K562 (cell line): ENCODE data around the gene ARHGEF12. TPM values are rescaled to one million over a fixed set of nuclear protein-coding genes. Genes with fewer than 3 reads are reported as not detected.

Experiments
- ATAC-seq: fragments of 200-7000 bp; cut with Tn5 transposase; 3 replicates; pipeline ENCODE4 v1.9.1; 2020; ENCODE audit warnings: moderate library complexity
- BruUV-seq: library from RNA; stranded (reverse); fragments of 400-500 nt; replicated peaks from 2 replicates; lab custom pipeline; 2021; lab: Mats Ljungman, UMichigan
- CTCF ChIA-PET: fragments of 300-600 bp; formaldehyde crosslinking; extraction: SDS; loops from one replicate; lab custom pipeline; 2021; ENCODE audit warnings: low intra/inter-chr PET ratio; lab: Yijun Ruan, JAX
- POLR2A ChIA-PET: fragments of 300-600, 350-650 bp; sonication (Branson Sonifier 250); formaldehyde crosslinking; extraction: SDS; loops from one replicate; lab custom pipeline; 2021; ENCODE audit warnings: antibody characterized with exemption, inconsistent platforms; lab: Yijun Ruan, JAX
- DNase-seq, 4 experiments: peaks; one replicate each; pipeline versions ENCODE4 v3.0.0 to v3.0.0-alpha.2; 2011 to 2018; ENCODE audit warnings: low spot score in 3 of 4, mixed read lengths in 3 of 4; ENCODE audit errors: extremely low read depth in 1 of 4
- FAIRE-seq: peaks from 2 replicates; lab custom pipeline; 2011; peaks lifted over from hg19 to GRCh38; lab: Jason Lieb, UNC
- H2AFZ ChIP-seq: 2 replicates; pipeline ENCODE4 v1.6.0; 2011; ENCODE audit warnings: low read depth, low read length, control low read depth, inconsistent platforms
- H3K27ac ChIP-seq: fragments of 200-600 bp; 3 replicates; pipeline ENCODE4 v1.8.0; 2011; ENCODE audit warnings: low read depth, mild to moderate bottlenecking, control low read depth, inconsistent platforms, low read length, moderate library complexity, mixed read lengths; ENCODE audit errors: extremely low read depth
- H3K27me3 ChIP-seq, 2 experiments: fragments of 300-600 bp in 1 of 2; 2 replicates in 1 of 2; 3 replicates in 1 of 2; pipeline versions ENCODE4 v1.6.0 to v1.8.0; 2011; ENCODE audit warnings: inconsistent platforms in 2 of 2, low read length in 2 of 2, mild to moderate bottlenecking in 1 of 2, mixed read lengths in 1 of 2, moderate library complexity in 1 of 2; ENCODE audit not compliant: control insufficient read depth in 2 of 2, insufficient read depth in 2 of 2
- H3K36me3 ChIP-seq: fragments of 300-600 bp; 3 replicates; pipeline ENCODE4 v1.8.0; 2011; ENCODE audit warnings: mild to moderate bottlenecking, low read length, inconsistent platforms; ENCODE audit not compliant: control insufficient read depth, insufficient read depth
- H3K4me1 ChIP-seq, 2 experiments: fragments of 200-600 bp in 1 of 2; replicated peaks in 1 of 2; 2 replicates in 1 of 2; 3 replicates in 1 of 2; pipeline versions ENCODE4 v1.5.1 to v1.8.0; 2011; ENCODE audit warnings: inconsistent platforms in 2 of 2, low read length in 2 of 2, mild to moderate bottlenecking in 1 of 2, mixed read lengths in 1 of 2, moderate library complexity in 1 of 2; ENCODE audit not compliant: control insufficient read depth in 2 of 2, insufficient read depth in 2 of 2
- H3K4me2 ChIP-seq: 2 replicates; pipeline ENCODE4 v1.6.1; 2011; ENCODE audit warnings: low read length, control low read depth, inconsistent platforms, mixed read lengths; ENCODE audit not compliant: insufficient read depth
- H3K4me3 ChIP-seq: fragments of 200-600 bp; sonication (generic), shearing (Covaris generic); 2 replicates; pipeline ENCODE4 v1.5.1; 2016; ENCODE audit warnings: control low read depth, inconsistent platforms
- H3K79me2 ChIP-seq: fragments of 200-600 bp; 3 replicates; pipeline ENCODE4 v1.8.0; 2011; ENCODE audit warnings: low read length, inconsistent platforms; ENCODE audit not compliant: control insufficient read depth, insufficient read depth
- H3K9ac ChIP-seq, 2 experiments: 2 replicates each; pipeline versions ENCODE4 v1.6.0 to v1.6.1; 2011; ENCODE audit warnings: low read depth in 2 of 2, low read length in 2 of 2, control low read depth in 1 of 2, inconsistent platforms in 1 of 2, mild to moderate bottlenecking in 1 of 2, mixed read lengths in 1 of 2; ENCODE audit not compliant: insufficient read depth in 1 of 2
- H3K9me1 ChIP-seq: one replicate; pipeline ENCODE4 v1.6.0; 2011; ENCODE audit warnings: inconsistent platforms, mild to moderate bottlenecking, low read length, moderate library complexity; ENCODE audit not compliant: control insufficient read depth, insufficient read depth
- H3K9me3 ChIP-seq: replicated peaks from 2 replicates; pipeline ENCODE4 v1.5.1; 2011; ENCODE audit warnings: low read depth, low read length, inconsistent platforms; ENCODE audit not compliant: control insufficient read depth, insufficient read depth
- H4K20me1 ChIP-seq: replicated peaks from 2 replicates; pipeline ENCODE4 v1.6.1; 2011; ENCODE audit warnings: low read length, inconsistent platforms, mixed read lengths; ENCODE audit not compliant: control insufficient read depth, insufficient read depth
- CC2D1A ChIP-seq: fragments of 450-650 bp; IDR thresholded peaks from 2 replicates; pipeline ENCODE4 v1.6.1; 2017; ENCODE audit warnings: mild to moderate bottlenecking
- ETV5 ChIP-seq: sonication (generic); formaldehyde crosslinking; IDR thresholded peaks from 2 replicates; pipeline ENCODE4 v1.4.0; 2020; ENCODE audit warnings: low read depth, mild to moderate bottlenecking, missing genetic modification reagents
- HDAC1 ChIP-seq, 2 experiments: fragments of 450-650 bp; IDR thresholded peaks; 2 replicates each; pipeline ENCODE4 v1.6.1; 2016 to 2017; ENCODE audit warnings: inconsistent platforms in 1 of 2, mild to moderate bottlenecking in 1 of 2, moderate library complexity in 1 of 2
- MCM7 ChIP-seq, 2 experiments: fragments of 450-650 bp; IDR thresholded peaks; 2 replicates each; pipeline ENCODE4 v1.6.1; 2016 to 2018
- NELFE ChIP-seq: IDR thresholded peaks from 2 replicates; pipeline ENCODE4 v1.6.1; 2011; ENCODE audit warnings: mild to moderate bottlenecking; ENCODE audit not compliant: insufficient read depth, insufficient read length
- PRMT5 ChIP-seq: sonication (generic); formaldehyde crosslinking; IDR thresholded peaks from 2 replicates; pipeline ENCODE4 v1.5.0; 2020; ENCODE audit warnings: missing genetic modification reagents
- RAD21 ChIP-seq, 2 experiments: fragments of 250-450 bp in 1 of 2; fragments of 450-650 bp in 1 of 2; sonication (Bioruptor Pico) in 1 of 2; formaldehyde crosslinking in 1 of 2; IDR thresholded peaks in 1 of 2; conservative IDR thresholded peaks in 1 of 2; 2 replicates each; pipeline versions ENCODE4 v1.4.0 to v1.8.0; 2020 to 2022; ENCODE audit warnings: mild to moderate bottlenecking in 2 of 2, moderate library complexity in 1 of 2
- SRF ChIP-seq, 2 experiments: fragments of 250-450, 450-650 bp in 1 of 2; sonication (Bioruptor Pico) in 1 of 2; sonication (generic) in 1 of 2; formaldehyde crosslinking; IDR thresholded peaks; 2 replicates each; pipeline versions ENCODE4 v1.5.0 to v1.5.1; 2020 to 2022; ENCODE audit warnings: mild to moderate bottlenecking in 1 of 2, missing genetic modification reagents in 1 of 2
- ZNF146 ChIP-seq: IDR thresholded peaks from one replicate; pipeline ENCODE4 v1.6.1; 2018; ENCODE audit warnings: missing compliant biosample characterization; ENCODE audit not compliant: unreplicated experiment
- ZNF561 ChIP-seq: fragments of 450-650 bp; formaldehyde crosslinking; conservative IDR thresholded peaks from 2 replicates; pipeline ENCODE4 v1.4.0; 2020; ENCODE audit warnings: mild to moderate bottlenecking, moderate library complexity
- WGBS: fragments of 100-300 bp; shearing (Covaris generic); methylation state at CpG from one replicate; pipeline ENCODE4 v1.1.6; 2016; ENCODE audit warnings: low coverage, mixed read lengths; ENCODE audit not compliant: insufficient coverage; ENCODE audit errors: missing lambda C conversion rate; 5-methylcytosine and 5-hydroxymethylcytosine counted together
- in situ Hi-C: fragments of 300-500 bp; cut with MboI; formaldehyde crosslinking; loops from 4 replicates; pipeline ENCODE4 v1.15.0; 2018; ENCODE audit warnings: inconsistent platforms, mixed read lengths
- intact Hi-C: fragments of 100-400 bp; cut with micrococcal nuclease; formaldehyde crosslinking; loops from 2 replicates; pipeline ENCODE4 v1.14.2; 2022
- polyA plus RNA-seq, 8 experiments: library from polyadenylated mRNA; depleted of rRNA in 4 of 8; stranded (reverse) in 5 of 8; unstranded in 3 of 8; fragments of >200 nt; fragmentation: Nextera tagmentation in 2 of 8; fragmentation: Illumina TruSeq in 1 of 8; extraction: Ambion mirVana in 2 of 8; extraction: Trizol in 1 of 8; gene quantifications; 2 replicates each; pipeline versions ENCODE4 v1.2.1 to v1.2.3, GENCODE V29; 2011 to 2014; ENCODE audit warnings: inconsistent platforms in 1 of 8, missing spikeins in 1 of 8
- total RNA-seq, 7 experiments: library from RNA; depleted of rRNA in 6 of 7; stranded (reverse); fragments of >200 nt in 6 of 7; fragmentation: Illumina TruSeq in 2 of 7; extraction: Trizol in 2 of 7; gene quantifications; 2 replicates each; pipeline versions ENCODE4 v1.2.1 to v1.2.3, GENCODE V29; 2011 to 2021; ENCODE audit warnings: low replicate concordance in 1 of 7
- TF ChIP-seq, protein P1 (sequence below): sonication (generic); formaldehyde crosslinking; IDR thresholded peaks from 2 replicates; pipeline ENCODE4 v1.8.0; 2023; ENCODE audit warnings: mild to moderate bottlenecking, missing genetic modification reagents
- TF ChIP-seq, protein P2 (sequence below): sonication (generic); formaldehyde crosslinking; IDR thresholded peaks from 2 replicates; pipeline ENCODE4 v1.8.0; 2022; ENCODE audit warnings: mild to moderate bottlenecking, missing genetic modification reagents
- TF ChIP-seq, protein P3 (sequence below): fragments of 450-650 bp; IDR thresholded peaks from 2 replicates; pipeline ENCODE4 v1.6.1; 2016

ARHGEF12 gene
- total and polyA plus RNA-seq, 9 of the 15 experiments (the other 6 are each of a cell fraction or from before 2014, with no cell fraction given) = 3.5 to 51.7 (median 29.5) TPM

DNA sequence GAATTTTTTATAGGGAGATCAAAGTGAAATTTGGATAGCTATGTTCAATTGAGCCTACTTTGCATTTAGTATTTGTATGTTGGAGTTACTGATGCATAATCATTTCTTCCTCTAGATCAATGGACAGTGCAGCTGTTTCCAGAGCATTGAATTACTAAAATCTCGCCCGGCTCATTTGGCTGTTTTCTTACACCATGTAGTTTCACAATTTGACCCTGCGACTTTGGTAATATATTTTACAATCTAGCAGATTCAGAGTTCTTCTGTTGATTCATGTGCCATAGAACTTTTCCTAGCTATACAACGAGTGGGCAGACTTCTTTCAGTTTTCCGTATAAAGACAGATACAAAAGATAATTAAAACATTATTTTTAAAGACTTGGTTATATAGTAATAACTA is 105.4 kb downstream of the ARHGEF12 start:
- Histone ChIP-seq H3K9me1 (no peaks in the 10 kb centered on the region), H3K4me1 (no peaks in the 10 kb centered on the region), H4K20me1 (no peaks in the 10 kb centered on the region), H3K4me3 (no peak overlapping the region), H3K27me3 (no peaks in the 10 kb centered on the region), H3K4me2 (no peak overlapping the region), H2AFZ (no peak overlapping the region), H3K9ac (no peak overlapping the region), H3K27ac (no peak overlapping the region), H3K79me2 (no peaks in the 10 kb centered on the region), H3K9me3 (no peaks in the 10 kb centered on the region), H3K36me3 (peaks cover 65% of the 10 kb centered on the region)
- CTCF ChIA-PET = no interaction called here
- in situ Hi-C loops (no loop called here), intact Hi-C loops (loop anchor here (5.0 kb wide), 1 partner anchor 104 kb away; the partner anchor contains the start of gene ARHGEF12)
- ATAC-seq (no peak), DNase-seq (no peak), FAIRE-seq (no peak)
- 95% methylated on average over 5 of the region's 5 CpGs for WGBS
- BruUV-seq = no TSS peak
- POLR2A ChIA-PET = interaction anchor here (1.4 kb wide), 1 partner anchor 10 kb away, joined by 5 read pairs; no protein-coding TSS in a partner anchor
- TF ChIP-seq ZNF561 = no peak

DNA sequence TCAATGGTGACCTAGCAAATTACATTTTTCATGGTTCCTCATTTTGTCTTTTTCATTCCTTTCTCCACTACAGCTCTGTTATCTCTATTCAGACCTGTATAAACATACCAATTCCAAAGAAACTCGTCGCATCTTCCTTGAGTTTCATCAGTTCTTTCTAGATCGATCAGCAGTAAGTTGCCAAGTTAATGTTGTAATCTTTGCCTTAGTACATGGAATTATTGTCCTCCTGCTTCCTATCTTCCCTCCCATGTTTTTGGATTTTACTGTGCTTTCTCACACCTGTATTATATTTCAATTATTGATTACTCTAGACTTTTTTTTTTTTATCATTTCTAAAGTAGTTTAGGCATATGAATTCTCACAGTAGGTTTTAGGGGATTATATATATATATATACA is 105.8 kb downstream of the ARHGEF12 start:
- ChIA-PET CTCF (no interaction called here), POLR2A (no interaction called here)
- H3K27me3 ChIP-seq = no peaks in the 10 kb centered on the region
- H3K36me3 ChIP-seq = peaks cover 67% of the 10 kb centered on the region
- H3K9ac ChIP-seq = no peak overlapping the region
- H2AFZ ChIP-seq = no peak overlapping the region
- no peaks in the 10 kb centered on the region for H3K79me2 ChIP-seq
- DNase-seq (no peak), ATAC-seq (no peak), FAIRE-seq (no peak)
- no peak overlapping the region for H3K27ac ChIP-seq
- no TSS peak for BruUV-seq
- in situ Hi-C loops (no loop called here), intact Hi-C loops (loop anchor here (5.0 kb wide), 1 partner anchor 105 kb away; the partner anchor contains the start of gene ARHGEF12)
- no peaks in the 10 kb centered on the region for H3K4me1 ChIP-seq
- no peaks in the 10 kb centered on the region for H4K20me1 ChIP-seq
- H3K9me3 ChIP-seq = no peaks in the 10 kb centered on the region
- 52% methylated on average over 3 of the region's 3 CpGs for WGBS
- TF ChIP-seq HDAC1 (IDR thresholded peaks at IDR 0.05) = no peak
- TF ChIP-seq, protein P1, sequence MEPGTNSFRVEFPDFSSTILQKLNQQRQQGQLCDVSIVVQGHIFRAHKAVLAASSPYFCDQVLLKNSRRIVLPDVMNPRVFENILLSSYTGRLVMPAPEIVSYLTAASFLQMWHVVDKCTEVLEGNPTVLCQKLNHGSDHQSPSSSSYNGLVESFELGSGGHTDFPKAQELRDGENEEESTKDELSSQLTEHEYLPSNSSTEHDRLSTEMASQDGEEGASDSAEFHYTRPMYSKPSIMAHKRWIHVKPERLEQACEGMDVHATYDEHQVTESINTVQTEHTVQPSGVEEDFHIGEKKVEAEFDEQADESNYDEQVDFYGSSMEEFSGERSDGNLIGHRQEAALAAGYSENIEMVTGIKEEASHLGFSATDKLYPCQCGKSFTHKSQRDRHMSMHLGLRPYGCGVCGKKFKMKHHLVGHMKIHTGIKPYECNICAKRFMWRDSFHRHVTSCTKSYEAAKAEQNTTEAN = no peak
- TF ChIP-seq PRMT5 = no peak
- TF ChIP-seq RAD21 (CRISPR knock-in tag; conservative IDR thresholded peaks at IDR 0.05 in 1 of 2, IDR thresholded peaks at IDR 0.05 in 1 of 2) = no peak
- no peak for TF ChIP-seq ETV5 (CRISPR knock-in tag)
- TF ChIP-seq NELFE = no peak
- TF ChIP-seq CC2D1A = no peak
- TF ChIP-seq, protein P2, sequence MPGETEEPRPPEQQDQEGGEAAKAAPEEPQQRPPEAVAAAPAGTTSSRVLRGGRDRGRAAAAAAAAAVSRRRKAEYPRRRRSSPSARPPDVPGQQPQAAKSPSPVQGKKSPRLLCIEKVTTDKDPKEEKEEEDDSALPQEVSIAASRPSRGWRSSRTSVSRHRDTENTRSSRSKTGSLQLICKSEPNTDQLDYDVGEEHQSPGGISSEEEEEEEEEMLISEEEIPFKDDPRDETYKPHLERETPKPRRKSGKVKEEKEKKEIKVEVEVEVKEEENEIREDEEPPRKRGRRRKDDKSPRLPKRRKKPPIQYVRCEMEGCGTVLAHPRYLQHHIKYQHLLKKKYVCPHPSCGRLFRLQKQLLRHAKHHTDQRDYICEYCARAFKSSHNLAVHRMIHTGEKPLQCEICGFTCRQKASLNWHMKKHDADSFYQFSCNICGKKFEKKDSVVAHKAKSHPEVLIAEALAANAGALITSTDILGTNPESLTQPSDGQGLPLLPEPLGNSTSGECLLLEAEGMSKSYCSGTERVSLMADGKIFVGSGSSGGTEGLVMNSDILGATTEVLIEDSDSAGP (CRISPR knock-in tag) = no peak
- no peak for TF ChIP-seq MCM7 (IDR thresholded peaks at IDR 0.05)
- TF ChIP-seq, protein P3, sequence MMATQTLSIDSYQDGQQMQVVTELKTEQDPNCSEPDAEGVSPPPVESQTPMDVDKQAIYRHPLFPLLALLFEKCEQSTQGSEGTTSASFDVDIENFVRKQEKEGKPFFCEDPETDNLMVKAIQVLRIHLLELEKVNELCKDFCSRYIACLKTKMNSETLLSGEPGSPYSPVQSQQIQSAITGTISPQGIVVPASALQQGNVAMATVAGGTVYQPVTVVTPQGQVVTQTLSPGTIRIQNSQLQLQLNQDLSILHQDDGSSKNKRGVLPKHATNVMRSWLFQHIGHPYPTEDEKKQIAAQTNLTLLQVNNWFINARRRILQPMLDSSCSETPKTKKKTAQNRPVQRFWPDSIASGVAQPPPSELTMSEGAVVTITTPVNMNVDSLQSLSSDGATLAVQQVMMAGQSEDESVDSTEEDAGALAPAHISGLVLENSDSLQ = no peak
- TF ChIP-seq ZNF146 (CRISPR knock-in tag) = no peak
- no peak for TF ChIP-seq SRF (CRISPR knock-in tag; IDR thresholded peaks at IDR 0.05)
- no peaks in the 10 kb centered on the region for H3K9me1 ChIP-seq
- H3K4me3 ChIP-seq = no peak overlapping the region
- no peak overlapping the region for H3K4me2 ChIP-seq
